HG03571 (cell line): Measurements from ENCODE around the gene IGFL3.
"Not testable (repeated sequence)": the region's sequence is repeated elsewhere in the genome, so short reads cannot be mapped to it uniquely, and the experiment has no call there.

Experiments used
- ATAC-seq: cut with Tn5 transposase; IDR thresholded peaks from one replicate; pipeline ENCODE4 v1.9.1; 2021; ENCODE audit not compliant: unreplicated experiment

Gene IGFL3

DNA sequence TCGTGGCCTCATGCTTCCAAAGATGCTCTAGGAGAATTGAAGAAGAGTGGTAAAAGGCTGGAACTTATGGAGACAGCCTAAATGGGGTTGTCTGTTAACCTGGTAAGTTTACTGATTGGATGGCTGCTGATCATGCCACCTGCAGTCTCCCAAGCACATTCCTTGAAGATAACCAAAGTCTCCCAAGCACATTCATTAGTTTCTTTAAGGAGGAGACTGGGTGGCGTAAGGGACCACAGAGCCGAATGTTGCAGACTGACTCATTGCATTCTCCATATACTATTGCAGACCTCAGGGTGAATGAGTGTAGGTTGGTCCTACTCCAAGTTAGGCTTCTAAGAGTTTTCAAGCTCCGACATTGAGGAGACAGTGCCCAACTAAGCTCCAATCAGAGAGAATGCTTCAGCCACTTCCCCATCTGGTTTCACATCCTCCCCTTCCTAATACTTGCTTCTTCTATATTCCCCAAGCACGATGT lies at the start of gene IGFL3:
Gene IGFL3, minus strand, starts transcription at position 51 of the 478 bp plus-strand sequence. Its CDS starts 39 bp downstream, at position 12.
- ATAC-seq, result no peak

DNA sequence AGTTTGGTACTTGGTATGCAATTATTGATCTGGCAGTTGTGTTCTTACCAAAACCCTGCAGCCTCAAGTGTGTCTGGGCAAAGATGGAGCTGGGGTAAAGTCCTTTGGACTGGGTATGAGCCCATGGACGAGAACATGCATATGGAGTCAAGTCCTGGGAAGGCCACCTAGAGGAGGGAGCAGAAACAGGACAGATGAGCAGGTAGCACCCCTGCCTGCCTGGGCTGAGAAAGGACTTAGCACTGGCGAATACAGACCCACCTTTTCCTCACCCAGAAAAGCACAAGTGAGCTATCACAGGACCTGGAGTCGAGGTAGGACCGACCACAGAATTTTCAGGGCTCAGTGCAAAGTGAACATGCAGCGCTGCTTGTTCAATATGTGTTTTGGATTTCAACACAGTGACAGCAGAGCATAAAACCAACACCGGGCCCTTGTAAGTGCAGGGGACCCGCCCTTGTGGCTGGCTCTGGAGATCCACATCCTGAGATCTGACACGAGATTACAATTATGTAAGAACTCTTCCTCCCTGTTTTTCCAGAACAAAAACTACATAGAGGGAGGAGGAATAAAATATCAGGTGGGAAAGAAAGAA lies 49.5 kb upstream of the IGFL3 start:
- no peak for ATAC-seq

DNA sequence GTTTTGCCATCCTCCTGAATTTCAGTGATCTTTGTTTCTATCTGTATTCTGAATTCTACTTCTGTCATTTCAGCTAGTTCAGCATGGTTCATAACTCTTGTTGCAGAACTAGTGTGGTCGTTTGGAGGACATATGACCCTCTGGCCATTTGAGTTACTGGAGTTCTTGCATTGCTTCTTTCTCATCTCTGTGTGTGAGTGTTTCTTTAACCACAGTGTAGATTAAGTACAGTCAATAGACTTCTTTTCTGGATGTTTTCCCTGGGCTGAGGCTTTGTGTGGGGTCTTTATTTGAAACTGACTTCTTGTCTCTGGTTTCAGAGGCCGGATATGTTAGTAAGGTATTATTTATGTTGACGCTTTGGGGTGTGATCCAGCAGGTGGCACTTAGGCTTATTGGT lies 38.2 kb upstream of the IGFL3 start:
- ATAC-seq, result no peak

DNA sequence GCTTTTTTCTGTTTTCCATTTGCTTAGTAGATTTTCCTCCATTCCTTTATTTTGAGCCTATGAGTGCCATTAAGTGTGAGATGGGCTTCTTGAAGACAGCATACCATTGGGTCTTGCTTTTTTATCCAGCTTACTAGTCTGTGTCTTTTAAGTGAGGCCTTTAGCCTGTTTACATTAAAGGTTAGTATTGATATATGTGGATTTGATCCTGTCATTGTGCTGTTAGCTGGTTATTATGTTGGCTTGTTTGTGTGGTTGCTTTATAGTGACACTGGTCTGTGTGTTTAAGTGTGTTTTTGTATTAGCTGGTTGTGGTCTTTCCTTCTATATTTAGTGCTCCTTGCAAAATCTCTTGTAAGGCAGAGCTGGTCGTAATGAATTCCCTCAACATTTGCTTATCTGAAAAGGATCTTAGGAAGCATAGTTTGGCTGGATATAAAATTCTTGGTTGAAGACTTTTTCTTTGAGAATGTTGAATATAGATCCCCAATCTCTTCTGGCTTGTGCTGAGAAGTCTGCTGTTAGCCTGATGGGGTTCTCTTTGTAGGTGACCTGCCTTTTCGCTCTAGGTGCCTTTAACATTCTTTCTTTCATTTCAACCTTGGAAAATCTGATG lies 37.3 kb upstream of the IGFL3 start:
- not testable (repeated sequence) for ATAC-seq

DNA sequence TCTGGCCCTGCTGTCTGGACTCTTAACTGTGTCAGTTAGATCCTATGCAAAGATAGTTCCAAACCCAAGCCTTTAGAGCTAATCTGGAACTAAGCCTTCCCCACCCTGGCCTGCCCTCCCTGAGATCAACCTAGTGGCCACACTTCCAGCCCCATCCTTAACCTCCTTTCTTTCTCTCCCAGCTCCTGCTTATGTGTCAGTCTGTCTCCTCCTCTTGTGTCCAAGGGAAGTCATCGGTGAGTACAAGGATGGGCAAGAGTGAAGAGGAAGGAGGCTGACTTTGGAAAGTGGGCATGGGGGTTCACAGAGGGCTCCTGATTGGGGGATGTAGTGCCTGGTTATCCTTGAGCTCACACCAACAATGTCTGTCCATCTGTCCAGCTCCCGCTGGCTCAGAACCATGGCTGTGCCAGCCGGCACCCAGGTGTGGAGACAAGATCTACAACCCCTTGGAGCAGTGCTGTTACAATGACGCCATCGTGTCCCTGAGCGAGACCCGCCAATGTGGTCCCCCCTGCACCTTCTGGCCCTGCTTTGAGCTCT lies 35.8 kb upstream of the IGFL3 start:
- ATAC-seq, result no peak

DNA sequence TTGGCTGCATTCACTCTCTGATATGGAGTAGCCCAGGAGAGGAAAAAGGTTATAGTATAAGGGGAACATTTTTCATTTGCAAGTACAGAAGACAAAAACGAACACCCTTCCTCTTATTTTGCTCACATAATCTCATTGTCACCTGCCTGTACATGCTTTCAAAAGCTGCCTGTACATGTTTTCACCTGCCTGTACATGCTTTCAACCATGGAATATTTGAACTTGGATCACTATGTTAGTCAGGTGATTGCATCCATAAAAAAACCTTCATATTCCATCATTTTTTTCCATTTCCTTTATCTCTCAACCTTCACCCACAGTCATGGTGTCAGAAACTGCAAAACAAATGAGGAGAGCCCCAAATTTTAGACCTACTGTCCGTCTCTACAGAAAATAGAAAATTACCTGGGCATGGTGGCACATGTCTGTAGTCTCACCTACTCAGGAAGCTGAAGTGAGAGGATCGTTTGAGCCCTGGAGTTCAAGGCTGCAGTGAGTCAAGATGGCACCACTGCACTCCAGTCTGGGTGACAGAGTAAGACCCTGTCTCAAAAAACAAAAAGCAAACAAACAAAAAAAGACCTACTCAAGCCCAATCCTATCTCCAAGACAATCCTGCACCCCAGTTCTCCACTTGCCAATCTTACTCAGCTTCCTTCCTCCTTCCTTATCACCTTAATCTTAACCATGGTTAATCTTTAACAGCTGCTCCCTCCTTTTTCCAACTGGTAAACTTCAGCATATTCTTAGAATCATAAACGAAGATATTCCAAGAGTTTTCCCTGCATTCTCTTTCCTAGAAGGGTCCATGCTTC lies 35.1 kb upstream of the IGFL3 start:
- no peak for ATAC-seq

DNA sequence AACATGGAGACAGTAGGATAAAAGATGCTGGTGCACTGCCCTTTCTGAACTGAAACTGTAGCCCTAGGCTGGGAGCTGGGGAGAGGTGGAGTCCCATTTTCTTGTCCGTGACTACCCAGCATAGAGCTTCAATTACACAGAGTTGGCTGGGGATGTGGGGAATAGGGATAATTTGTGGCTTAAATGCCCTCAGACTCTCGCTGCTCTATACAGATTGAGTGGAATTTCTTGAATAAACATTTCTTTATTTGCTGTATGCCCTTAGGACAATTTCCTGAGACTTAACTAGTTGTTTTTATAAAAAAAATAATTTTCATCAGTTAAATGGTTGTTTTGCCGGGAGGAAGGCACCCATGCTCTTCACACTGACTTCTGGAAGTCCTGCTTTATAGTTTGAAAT lies 30.7 kb upstream of the IGFL3 start:
- no peak for ATAC-seq

DNA sequence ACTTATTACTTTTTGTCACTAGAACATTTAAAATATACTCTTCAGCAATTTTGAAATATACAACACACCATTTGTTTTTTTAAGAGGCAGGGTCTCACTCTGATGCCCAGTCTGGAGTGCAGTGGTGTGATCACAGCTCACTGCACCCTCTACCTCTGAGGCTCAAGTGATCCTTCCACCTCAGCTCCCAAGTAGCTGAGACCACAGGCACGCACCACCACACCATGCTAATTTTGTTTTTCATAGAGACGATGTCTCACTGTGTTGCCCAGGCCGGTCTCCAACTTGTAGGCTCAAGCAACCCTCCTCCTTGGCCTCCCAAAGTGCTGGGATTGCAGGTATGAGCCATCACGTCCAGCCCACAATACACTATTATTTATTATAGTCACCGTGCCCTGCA lies 26.1 kb upstream of the IGFL3 start:
- no peak for ATAC-seq

DNA sequence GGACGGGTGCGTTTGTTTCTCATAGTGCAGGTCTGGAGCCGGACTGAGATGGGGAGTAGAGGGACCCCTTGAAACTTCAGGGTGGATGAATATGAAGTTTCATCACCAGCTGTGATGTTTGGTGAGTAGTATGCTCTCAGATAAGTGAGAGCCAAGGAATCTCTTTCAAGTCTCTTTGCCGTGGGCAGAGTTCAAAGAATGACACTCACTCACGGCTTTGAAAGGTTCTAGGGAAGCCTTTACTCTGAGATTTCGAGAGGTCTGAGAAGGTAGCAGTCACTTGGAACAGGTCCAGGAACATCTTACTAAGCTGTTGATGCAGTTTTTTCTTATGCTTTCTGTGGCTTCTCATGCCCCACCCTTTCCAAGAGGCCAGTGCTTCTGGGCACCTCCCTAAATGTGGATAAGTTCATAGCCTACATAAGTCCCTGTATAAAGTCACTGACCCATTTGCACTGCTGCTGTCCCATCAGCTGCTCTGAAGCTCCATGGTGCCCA lies 23.4 kb upstream of the IGFL3 start, which contains the start of gene IGFL2:
Gene IGFL2, plus strand, starts transcription at position 448 of the 498 bp plus-strand sequence. Its CDS starts 41 bp downstream, at position 489.
- ATAC-seq, result no peak

DNA sequence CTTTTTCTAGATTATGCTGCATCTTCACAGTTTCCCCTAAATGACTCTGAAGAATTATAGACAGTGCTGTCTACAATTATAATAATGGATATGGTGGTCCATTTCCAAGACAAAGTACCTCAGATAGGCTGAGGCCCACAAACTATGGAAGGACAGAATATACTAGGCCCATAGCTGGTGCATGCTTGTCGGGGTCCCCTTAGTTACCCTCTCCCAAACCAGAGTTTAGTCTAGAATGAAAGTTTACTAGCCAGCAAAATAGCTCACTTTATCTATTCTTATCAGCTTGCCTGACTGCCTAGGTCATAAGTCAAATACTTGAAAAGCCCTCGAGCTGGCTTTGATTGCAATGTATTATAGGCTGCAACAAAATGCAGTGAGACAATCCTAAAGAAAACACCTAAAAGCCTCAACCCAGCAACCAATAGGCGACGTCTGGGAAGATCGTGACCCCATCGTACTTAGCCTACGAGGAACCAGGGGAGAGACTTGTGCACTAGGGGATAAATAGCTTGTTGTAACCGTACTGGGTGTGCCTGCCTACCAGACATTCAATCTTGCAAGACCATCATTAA lies 22.8 kb upstream of the IGFL3 start:
- ATAC-seq, result no peak

DNA sequence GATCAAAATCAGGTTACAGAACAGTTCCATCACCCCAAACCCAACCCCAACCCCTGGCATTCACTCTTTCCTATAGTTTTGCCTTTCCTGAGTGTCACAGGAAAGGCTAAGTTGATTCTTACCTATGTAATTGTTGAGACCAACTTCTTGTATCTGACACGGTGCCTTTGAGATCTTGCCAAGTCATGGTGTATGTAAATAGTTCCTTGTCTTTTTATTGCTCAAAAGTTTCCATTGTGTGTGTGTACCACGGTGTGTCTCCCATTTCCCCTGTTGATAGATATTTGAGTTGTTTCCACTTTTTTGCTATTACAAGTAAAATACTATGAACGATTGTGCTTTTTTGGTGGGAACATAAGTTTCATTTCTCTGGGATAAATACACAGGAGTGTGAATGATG lies 20.3 kb upstream of the IGFL3 start:
- no peak for ATAC-seq

DNA sequence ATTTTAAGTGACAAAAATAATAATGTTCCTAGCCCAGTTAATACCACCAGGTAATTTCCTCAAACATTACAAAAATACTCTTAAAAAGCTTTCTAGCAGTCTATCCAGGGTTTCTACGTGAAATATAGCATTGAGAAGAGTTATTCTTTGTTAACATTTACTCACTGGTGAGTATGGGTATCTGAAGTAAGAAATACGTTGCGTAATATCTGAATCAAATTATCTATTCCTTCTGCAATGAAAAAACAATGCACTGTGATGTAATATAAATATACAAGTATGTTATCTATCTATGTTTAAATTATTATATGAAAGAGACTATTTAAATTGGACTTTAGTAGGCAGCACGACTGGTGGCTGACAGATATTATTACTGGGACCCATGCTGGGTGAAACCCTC lies 17.8 kb upstream of the IGFL3 start:
- no peak for ATAC-seq

DNA sequence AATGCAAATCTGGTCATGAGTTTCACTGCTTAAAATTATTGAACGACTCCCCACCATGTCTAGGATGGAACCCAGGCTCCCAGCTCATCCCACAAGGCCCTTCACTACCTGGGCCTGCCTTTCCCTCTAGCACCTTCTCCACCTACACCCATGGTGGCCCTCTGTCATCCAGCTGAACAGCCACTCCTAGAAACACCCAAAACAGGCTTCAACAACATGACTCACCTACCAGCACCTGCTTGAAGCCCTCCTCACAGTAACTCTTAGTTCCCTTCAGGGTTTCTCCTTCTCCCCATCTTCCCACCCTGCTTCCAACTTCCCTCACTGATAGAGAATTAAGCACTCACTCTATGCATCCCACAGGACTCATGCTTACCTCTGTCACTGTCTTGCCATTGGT lies 16.9 kb upstream of the IGFL3 start:
- no peak for ATAC-seq

DNA sequence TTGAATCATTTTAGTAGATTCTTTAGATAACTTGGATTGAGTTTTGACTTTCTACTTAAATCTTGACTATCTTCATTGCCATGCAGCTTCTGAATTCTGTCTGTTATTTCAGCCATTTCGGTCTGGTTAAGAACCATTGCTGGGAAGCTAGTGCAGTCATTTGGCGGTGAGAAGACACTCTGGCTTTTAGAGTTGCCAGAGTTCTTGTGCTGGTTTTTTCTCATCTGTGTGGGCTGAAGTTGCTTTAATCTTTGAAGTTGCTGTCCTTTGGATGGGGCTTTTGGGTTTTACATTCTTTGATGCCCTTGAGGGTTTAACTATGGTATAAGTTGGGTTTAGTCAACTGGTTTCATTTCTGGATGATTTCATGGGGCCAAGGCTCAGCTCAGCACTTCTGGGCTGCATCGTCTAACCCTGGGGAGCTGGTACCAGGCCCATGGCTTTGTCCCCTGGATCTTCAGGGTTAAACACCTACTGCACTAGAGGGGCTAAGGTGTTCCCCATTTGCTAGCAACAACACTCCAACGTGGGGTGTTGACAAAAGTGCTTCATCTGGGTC lies 13.5 kb upstream of the IGFL3 start:
- no peak for ATAC-seq

DNA sequence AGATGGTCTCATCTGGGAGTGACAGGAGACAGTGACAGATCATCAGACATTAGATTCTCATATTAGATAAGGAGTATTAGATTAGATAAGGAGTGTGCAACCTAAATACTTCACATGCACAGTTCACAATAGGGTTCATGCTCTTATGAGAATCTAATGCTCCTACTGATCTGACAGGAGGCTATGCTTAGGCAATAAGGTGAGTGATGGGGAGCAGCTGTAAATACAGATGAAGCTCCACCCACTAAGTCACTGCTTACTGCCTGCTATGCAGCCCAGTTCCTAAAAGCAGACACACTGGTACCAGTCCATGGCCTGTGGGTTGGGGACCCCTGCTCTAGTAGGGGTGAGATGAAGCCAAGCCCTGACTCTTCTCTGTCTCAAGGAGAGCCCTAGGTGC lies 10.0 kb upstream of the IGFL3 start:
- ATAC-seq, result no peak

DNA sequence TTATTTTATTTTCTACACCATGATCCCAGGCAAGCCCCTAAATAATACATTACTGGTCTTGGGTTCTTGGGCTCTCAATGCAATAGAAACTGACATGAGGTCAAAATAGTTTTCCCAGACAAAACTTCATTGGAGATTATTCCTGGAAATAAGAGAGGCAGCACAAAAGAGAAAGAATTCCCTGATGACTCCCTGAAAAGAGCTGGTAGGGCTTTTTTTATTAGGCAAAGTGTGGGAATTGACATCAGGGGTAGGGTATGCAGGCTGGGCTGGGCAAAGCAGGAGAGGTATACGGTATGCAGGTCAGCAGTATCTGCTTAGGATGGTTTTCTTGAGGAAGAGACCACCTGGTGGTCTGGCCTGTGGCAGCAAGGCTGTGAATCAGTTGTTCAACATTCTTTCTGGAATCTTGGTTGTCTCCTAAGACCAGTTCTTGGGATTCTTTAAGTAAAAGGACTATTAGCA lies 9.3 kb upstream of the IGFL3 start:
- no peak for ATAC-seq

DNA sequence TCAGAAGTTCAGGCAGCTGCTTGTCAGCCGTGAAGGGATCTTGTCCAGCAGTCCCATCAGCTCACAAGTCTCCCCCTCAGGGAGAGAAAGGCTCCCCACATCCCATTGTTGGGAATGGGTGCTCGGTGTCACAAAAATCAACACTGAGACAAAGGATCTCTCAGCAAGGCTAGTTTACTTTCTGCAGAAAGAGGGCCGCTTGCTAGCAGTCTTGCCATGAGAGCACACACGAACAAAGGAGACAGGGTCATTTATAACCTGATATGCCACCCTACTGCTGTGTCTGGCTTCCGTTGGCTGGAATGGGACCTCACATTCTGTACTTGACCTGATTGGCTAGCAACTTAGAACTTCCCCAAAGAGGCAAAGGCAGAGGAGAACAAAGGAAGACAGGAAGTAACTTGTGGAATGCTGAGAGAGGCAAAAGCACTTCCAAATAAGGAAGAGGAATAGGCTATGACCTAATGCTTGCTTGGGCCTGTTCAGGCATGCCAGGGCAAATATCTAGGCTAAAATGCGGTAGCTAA lies 8.7 kb upstream of the IGFL3 start:
- no peak for ATAC-seq

DNA sequence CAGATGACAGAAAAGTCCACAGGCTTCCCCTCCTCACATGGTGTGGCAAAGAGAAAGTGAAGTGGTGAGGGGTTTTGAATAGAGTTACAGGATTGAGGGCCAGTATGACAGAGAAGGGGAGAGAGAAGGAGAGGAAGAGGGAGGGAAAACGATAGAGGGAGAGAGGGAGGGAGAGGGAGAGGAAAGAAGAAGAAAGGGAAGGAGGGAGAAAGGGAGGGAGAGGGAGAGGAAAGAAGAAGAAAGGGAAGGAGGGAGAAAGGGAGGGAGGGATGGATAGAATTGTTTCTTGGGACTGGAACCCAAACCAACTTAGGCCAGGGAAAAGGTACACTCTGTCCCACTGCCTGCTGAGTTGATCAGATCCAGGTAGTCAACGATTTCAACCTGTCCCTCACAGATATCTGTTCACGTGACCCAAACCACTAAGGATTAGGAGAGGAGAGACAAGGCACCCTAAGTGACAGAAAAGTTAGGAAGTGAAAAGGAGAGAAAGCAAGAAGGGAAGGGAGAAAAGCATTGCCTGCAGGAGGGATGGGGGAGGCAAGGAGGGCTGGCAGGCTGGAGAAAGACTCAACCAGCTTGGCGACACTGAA lies 8.1 kb upstream of the IGFL3 start:
- no peak for ATAC-seq

DNA sequence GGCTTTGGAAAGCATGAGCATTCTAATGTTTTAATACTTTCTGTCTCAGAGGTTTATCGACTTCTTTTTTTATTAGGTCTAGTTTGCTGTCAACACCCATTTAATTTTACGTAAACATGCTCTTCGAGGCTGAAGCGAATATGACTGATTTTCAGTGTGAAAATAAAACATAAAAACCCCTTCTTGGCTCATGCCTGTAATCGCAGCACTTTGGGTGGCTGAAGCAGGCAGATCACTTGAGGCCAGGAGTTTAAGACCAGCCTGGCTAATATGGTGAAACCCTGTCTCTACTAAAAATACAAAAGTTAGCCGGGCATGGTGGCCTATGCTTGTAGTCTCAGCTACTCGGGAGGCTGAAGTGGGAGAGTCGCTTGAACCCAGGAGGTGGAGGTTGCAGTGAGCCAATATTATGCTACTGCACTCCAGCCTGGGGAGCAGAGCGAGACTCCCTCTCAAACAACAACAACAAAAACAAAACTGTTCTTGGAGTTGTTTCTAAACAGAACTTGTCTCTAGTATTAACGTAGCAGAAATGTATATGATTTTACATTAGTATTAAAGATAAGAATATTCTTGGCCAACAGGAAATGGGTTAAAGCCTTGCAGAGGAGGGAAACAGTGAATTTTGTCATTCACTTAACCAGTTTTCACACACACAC lies 7.1 kb upstream of the IGFL3 start:
- ATAC-seq, result no peak
